Omental fat pad (tissue), 4 donors: ENCODE data around the gene PHF20. TPM values are rescaled to one million over a fixed set of nuclear protein-coding genes. Genes with fewer than 3 reads are reported as not detected.

Experiments used
- ATAC-seq: fragments of 150-250 bp; one replicate; pipeline ENCODE4 v1.9.1; 2016; ENCODE audit warnings: mild to moderate bottlenecking, moderate library complexity; ENCODE audit not compliant: low FRiP score
- DNase-seq: peaks from one replicate; pipeline ENCODE4 v3.0.0-alpha.2; 2019; ENCODE audit warnings: low spot score
- CTCF ChIP-seq, 3 donors: fragments of 450-650 bp; IDR thresholded peaks; one replicate each; pipeline ENCODE4 v1.5.1; 2016 to 2017; ENCODE audit warnings: antibody characterized with exemption in 3 of 3, mild to moderate bottlenecking in 3 of 3, moderate library complexity in 2 of 3
- total RNA-seq, 4 donors: library from RNA; depleted of rRNA; stranded (reverse); fragments of >200 nt; gene quantifications; one replicate each; pipeline ENCODE4 v1.1.0, GENCODE V29; 2016

The PHF20 gene
- total RNA-seq, 4 donors from 2014 or later, result 51.0 to 71.7 (median 54.8) TPM

- no peak for TF ChIP-seq CTCF (IDR thresholded peaks at IDR 0.05)
- ATAC-seq, result no peak
These were observed 36.8 kb upstream of the PHF20 start for GRCh38 chr20:35734777-35735649.

GRCh38 chr20:35735826-35736470, 35.9 kb upstream of the PHF20 start:
- TF ChIP-seq CTCF (IDR thresholded peaks at IDR 0.05), result no peak
- no peak for DNase-seq
- ATAC-seq, result no peak

More at GRCh38 chr20:35734777-35735649, 36.8 kb upstream of the PHF20 start:
- no peak for DNase-seq

GRCh38 chr20:35737865-35738333, 33.9 kb upstream of the PHF20 start:
- DNase-seq (no peak), ATAC-seq (no peak)
- no peak for TF ChIP-seq CTCF (IDR thresholded peaks at IDR 0.05)

- DNase-seq (no peak), ATAC-seq (no peak)
- TF ChIP-seq CTCF (IDR thresholded peaks at IDR 0.05), result no peak
These were observed 33.2 kb upstream of the PHF20 start for GRCh38 chr20:35738410-35739179.

- ATAC-seq (no peak), DNase-seq (no peak)
- no peak for TF ChIP-seq CTCF (IDR thresholded peaks at IDR 0.05)
These were observed 32.3 kb upstream of the PHF20 start for GRCh38 chr20:35739294-35740163.
